Measurements from ENCODE around the gene HUS1. TPM values are rescaled to one million over a fixed set of nuclear protein-coding genes. Genes with fewer than 3 reads are reported as not detected.
"Not testable (repeated sequence)": the region's sequence is repeated elsewhere in the genome, so short reads cannot be mapped to it uniquely, and the experiment has no call there.

The HUS1 gene
- total RNA-seq, 2 experiments from 2014 or later = 49.2 to 50.4 TPM

- no peaks in the 10 kb centered on the region for H3K27me3 Mint-ChIP-seq
- no peak overlapping the region for H3K4me3 Mint-ChIP-seq
- H3K4me1 Mint-ChIP-seq = no peaks in the 10 kb centered on the region
- DNase-seq = no peak
- no peaks in the 10 kb centered on the region for H3K36me3 Mint-ChIP-seq
- H3K9me3 Mint-ChIP-seq = peaks cover under 1% of the 10 kb centered on the region
- no peak overlapping the region for H3K27ac Mint-ChIP-seq
Observed at GRCh38 chr7:47931005-47932004, 48.1 kb downstream of the HUS1 start.

GRCh38 chr7:47924266-47924665 lies 55.1 kb downstream of the HUS1 start:
- H3K4me1 Mint-ChIP-seq = no peaks in the 10 kb centered on the region
- no peak overlapping the region for H3K4me3 Mint-ChIP-seq
- H3K27me3 Mint-ChIP-seq = no peaks in the 10 kb centered on the region
- no peak for DNase-seq
- H3K36me3 Mint-ChIP-seq = peaks cover 3% of the 10 kb centered on the region
- no peak overlapping the region for H3K27ac Mint-ChIP-seq
- H3K9me3 Mint-ChIP-seq = peaks cover 8% of the 10 kb centered on the region

- not testable (repeated sequence) for H3K4me1 Mint-ChIP-seq, H3K27ac Mint-ChIP-seq, H3K4me3 Mint-ChIP-seq, H3K36me3 Mint-ChIP-seq, DNase-seq, H3K27me3 Mint-ChIP-seq, H3K9me3 Mint-ChIP-seq
Observed at GRCh38 chr7:47923081-47923875, 56.1 kb downstream of the HUS1 start.

- not testable (repeated sequence) for H3K27me3 Mint-ChIP-seq, H3K27ac Mint-ChIP-seq, H3K36me3 Mint-ChIP-seq
Observed at GRCh38 chr7:47916514-47916913, 62.9 kb downstream of the HUS1 start.

GRCh38 chr7:47915616-47915976 lies 63.8 kb downstream of the HUS1 start:
- Mint-ChIP-seq H3K4me3 (no peak overlapping the region), H3K36me3 (no peaks in the 10 kb centered on the region), H3K4me1 (no peaks in the 10 kb centered on the region), H3K27ac (no peak overlapping the region), H3K9me3 (peaks cover 2% of the 10 kb centered on the region), H3K27me3 (no peaks in the 10 kb centered on the region)
- no peak for DNase-seq

More at GRCh38 chr7:47916514-47916913, 62.9 kb downstream of the HUS1 start:
- H3K9me3 Mint-ChIP-seq, H3K4me1 Mint-ChIP-seq, H3K4me3 Mint-ChIP-seq, DNase-seq: not testable (repeated sequence)

- H3K27me3 Mint-ChIP-seq = no peaks in the 10 kb centered on the region
- no peaks in the 10 kb centered on the region for H3K9me3 Mint-ChIP-seq
- H3K27ac Mint-ChIP-seq = no peak overlapping the region
- no peak overlapping the region for H3K4me3 Mint-ChIP-seq
- no peak for DNase-seq
- H3K36me3 Mint-ChIP-seq = no peaks in the 10 kb centered on the region
- H3K4me1 Mint-ChIP-seq = no peaks in the 10 kb centered on the region
Observed at GRCh38 chr7:47914717-47915615, 64.4 kb downstream of the HUS1 start.

Other genes with a start within 250 kb of the HUS1 start
- gene PKD1L1, start 31.1 kb downstream of the HUS1 start, total RNA-seq = under 1 TPM; 0.02 to 0.10 TPM
- gene SUN3, start 49.5 kb upstream of the HUS1 start, total RNA-seq = under 1 TPM in 1 of 2 experiments, not detected in 1; 0.54 TPM
- gene C7orf57, start 55.9 kb upstream of the HUS1 start, total RNA-seq = 1 to 10 TPM; 1.0 to 1.1 TPM
- gene UPP1, start 109.7 kb upstream of the HUS1 start, total RNA-seq = 10 to 100 TPM; 45.3 to 51.1 TPM
- under 1 TPM; 0.04 TPM for gene ABCA13, start 191.8 kb upstream of the HUS1 start, total RNA-seq

Data from activated naive CD8-positive, alpha-beta T cell treated with anti-CD3 and anti-CD28 coated beads for 36 hours (primary cell).